Measurements from ENCODE around the gene NOB1. TPM values are rescaled to one million over a fixed set of nuclear protein-coding genes. Genes with fewer than 3 reads are reported as not detected.

Gene NOB1
- total and polyA plus RNA-seq, 8 donors: 4.9 to 76.4 (median 52.7) TPM

DNA sequence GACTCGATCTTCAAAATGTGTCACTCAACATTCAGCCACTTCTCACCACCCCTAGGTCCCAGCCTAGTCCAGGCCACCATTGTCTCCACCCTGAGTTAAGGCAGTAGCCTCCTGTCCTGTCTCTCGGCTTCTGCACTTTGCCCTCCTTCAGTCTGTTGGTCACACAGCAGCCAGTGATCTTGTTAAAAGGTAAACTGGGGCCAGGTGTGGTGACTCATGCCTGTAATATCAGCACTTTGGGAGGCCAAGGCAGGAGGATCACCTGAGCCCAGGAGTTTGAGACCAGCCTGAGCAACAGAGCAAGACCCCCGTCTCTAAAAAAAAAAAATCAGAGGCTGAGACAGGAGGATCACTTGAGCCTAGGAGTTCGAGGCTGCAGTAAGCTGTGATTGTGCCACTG, 33.2 kb upstream of the NOB1 start:
- peak in 1 of 2 donors; percentile 26 for DNase-seq
- TF ChIP-seq EP300 (IDR thresholded peaks at IDR 0.05) (no peak), POLR2AphosphoS5 (IDR thresholded peaks at IDR 0.05) (no peak), POLR2A (IDR thresholded peaks at IDR 0.05) (no peak)
- TF ChIP-seq, protein P1, sequence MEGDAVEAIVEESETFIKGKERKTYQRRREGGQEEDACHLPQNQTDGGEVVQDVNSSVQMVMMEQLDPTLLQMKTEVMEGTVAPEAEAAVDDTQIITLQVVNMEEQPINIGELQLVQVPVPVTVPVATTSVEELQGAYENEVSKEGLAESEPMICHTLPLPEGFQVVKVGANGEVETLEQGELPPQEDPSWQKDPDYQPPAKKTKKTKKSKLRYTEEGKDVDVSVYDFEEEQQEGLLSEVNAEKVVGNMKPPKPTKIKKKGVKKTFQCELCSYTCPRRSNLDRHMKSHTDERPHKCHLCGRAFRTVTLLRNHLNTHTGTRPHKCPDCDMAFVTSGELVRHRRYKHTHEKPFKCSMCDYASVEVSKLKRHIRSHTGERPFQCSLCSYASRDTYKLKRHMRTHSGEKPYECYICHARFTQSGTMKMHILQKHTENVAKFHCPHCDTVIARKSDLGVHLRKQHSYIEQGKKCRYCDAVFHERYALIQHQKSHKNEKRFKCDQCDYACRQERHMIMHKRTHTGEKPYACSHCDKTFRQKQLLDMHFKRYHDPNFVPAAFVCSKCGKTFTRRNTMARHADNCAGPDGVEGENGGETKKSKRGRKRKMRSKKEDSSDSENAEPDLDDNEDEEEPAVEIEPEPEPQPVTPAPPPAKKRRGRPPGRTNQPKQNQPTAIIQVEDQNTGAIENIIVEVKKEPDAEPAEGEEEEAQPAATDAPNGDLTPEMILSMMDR (IDR thresholded peaks at IDR 0.05): no peak
- no peaks in the 10 kb centered on the region for H3K27me3 ChIP-seq
- no peaks in the 10 kb centered on the region for H3K4me1 ChIP-seq
- 88 to 94% (median 91%) methylated on average over 4 of the region's 4 CpGs for WGBS, 5 donors
- no peak overlapping the region for H3K4me3 ChIP-seq
- no peaks in the 10 kb centered on the region for H3K9me3 ChIP-seq
- H3K27ac ChIP-seq: no peak overlapping the region
- intact Hi-C loops (cut with DNase I; ENCODE audit: low total_unique reads): no loop called here
- peaks cover 32 to 88% (median 79%) of the 10 kb centered on the region in 4 donors for H3K36me3 ChIP-seq

DNA sequence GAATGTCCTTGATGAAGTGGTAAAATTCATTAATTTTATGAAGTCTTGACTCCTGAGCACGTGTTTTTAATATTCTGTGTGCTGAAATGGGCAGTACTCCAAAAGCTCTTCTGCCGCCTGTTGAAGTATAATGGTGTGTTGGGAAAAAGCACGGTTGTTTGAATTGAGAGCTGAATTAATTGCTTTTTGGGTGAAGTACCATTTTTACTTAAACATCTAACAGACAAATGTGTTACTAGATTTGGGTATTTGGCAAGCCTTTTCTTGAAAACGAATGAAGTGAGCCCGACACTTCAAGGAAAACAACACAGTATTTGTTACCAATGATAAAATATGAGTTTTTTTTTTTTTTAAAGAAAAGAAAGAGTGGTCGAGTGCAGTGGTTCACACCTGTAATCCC, 29.9 kb upstream of the NOB1 start:
- intact Hi-C loops (cut with DNase I; ENCODE audit: low total_unique reads): no loop called here
- 82 to 91% (median 87%) methylated on average over 6 of the region's 6 CpGs for WGBS, 5 donors
- TF ChIP-seq, protein P1 (IDR thresholded peaks at IDR 0.05): no peak
- TF ChIP-seq POLR2A (IDR thresholded peaks at IDR 0.05) (no peak), EP300 (IDR thresholded peaks at IDR 0.05) (no peak), POLR2AphosphoS5 (IDR thresholded peaks at IDR 0.05) (no peak)

GRCh38 chr16:69781118-69781517, 26.4 kb upstream of the NOB1 start:
- no peaks in the 10 kb centered on the region for H3K9me3 ChIP-seq
- H3K27ac ChIP-seq: no peak overlapping the region
- WGBS, 5 donors: 77 to 87% (median 79%) methylated on average over 3 of the region's 3 CpGs
- H3K36me3 ChIP-seq: peaks cover 5 to 42% (median 27%) of the 10 kb centered on the region in 4 donors
- intact Hi-C loops (cut with DNase I; ENCODE audit: low total_unique reads): no loop called here
- no peaks in the 10 kb centered on the region for H3K4me1 ChIP-seq
- TF ChIP-seq EP300 (IDR thresholded peaks at IDR 0.05) (no peak), POLR2AphosphoS5 (IDR thresholded peaks at IDR 0.05) (no peak), POLR2A (IDR thresholded peaks at IDR 0.05) (no peak)
- TF ChIP-seq, protein P1 (IDR thresholded peaks at IDR 0.05): no peak
- no peaks in the 10 kb centered on the region for H3K27me3 ChIP-seq
- H3K4me3 ChIP-seq: no peak overlapping the region
- no peak for DNase-seq

More for the DNA sequence above, 29.9 kb upstream of the NOB1 start:
- no peak for DNase-seq
- Histone ChIP-seq H3K4me1 (no peaks in the 10 kb centered on the region), H3K9me3 (no peaks in the 10 kb centered on the region), H3K36me3 (peaks cover 28 to 58% (median 52%) of the 10 kb centered on the region in 4 donors), H3K4me3 (no peak overlapping the region), H3K27ac (no peak overlapping the region), H3K27me3 (no peaks in the 10 kb centered on the region)

DNA sequence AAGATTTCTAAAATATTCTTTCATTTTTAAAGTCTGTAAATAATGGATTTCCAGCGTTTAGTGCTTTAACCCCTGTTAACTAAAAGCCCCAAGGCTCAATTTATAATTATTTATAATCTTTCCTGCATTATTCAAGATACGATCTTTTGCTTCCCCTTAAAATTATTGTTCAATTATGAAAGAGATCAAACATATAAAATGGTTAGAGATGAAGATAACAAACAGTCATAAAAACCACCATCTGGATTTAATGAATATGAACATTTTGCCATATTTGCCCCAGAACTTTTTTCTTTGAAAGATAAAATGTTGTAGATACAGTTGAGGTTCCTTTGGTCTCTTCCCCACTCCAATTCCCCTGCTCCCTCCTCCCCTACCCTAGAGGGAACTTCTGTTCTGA, 25.0 kb upstream of the NOB1 start:
- H3K4me1 ChIP-seq: no peaks in the 10 kb centered on the region
- no peak overlapping the region for H3K4me3 ChIP-seq
- H3K27me3 ChIP-seq: no peaks in the 10 kb centered on the region
- peaks cover 5 to 35% (median 26%) of the 10 kb centered on the region in 4 donors for H3K36me3 ChIP-seq
- no peak overlapping the region for H3K27ac ChIP-seq
- 83 to 92% (median 87%) methylated on average over 2 of the region's 2 CpGs for WGBS, 5 donors
- intact Hi-C loops (cut with DNase I; ENCODE audit: low total_unique reads): no loop called here
- no peak for DNase-seq
- H3K9me3 ChIP-seq: peaks cover 0 to 6% (median 0%) of the 10 kb centered on the region in 4 donors
- TF ChIP-seq EP300 (IDR thresholded peaks at IDR 0.05) (no peak), POLR2A (IDR thresholded peaks at IDR 0.05) (no peak), POLR2AphosphoS5 (IDR thresholded peaks at IDR 0.05) (no peak)
- TF ChIP-seq, protein P1 (IDR thresholded peaks at IDR 0.05): no peak
